IMR-90 (cell line): ENCODE results near the gene NCAPH2.

ENCODE experiments used
- CTCF ChIP-seq: conservative IDR thresholded peaks from 2 replicates; pipeline ENCODE4 v1.5.1; 2012; ENCODE audit warnings: mild to moderate bottlenecking, low read depth, low read length, improper control_type of control experiment
- ELK1 ChIP-seq: fragments of 150-350 bp; IDR thresholded peaks from 2 replicates; pipeline ENCODE4 v1.6.1; 2016; ENCODE audit warnings: low read depth, mild to moderate bottlenecking, low read length, moderate library complexity, borderline replicate concordance
- MAZ ChIP-seq: IDR thresholded peaks from 2 replicates; pipeline ENCODE4 v1.6.1; 2012; ENCODE audit warnings: low read depth, mild to moderate bottlenecking, low read length, improper control_type of control experiment, moderate library complexity, borderline replicate concordance

- TF ChIP-seq CTCF (no peak), MAZ (no peak), ELK1 (no peak)
Measured at GRCh38 chr22:50502096-50502495, 5.9 kb upstream of the NCAPH2 start.
